DND-41 (cell line): ENCODE data around the gene BSG.

Experiments
- ATAC-seq: fragments of 200-7000 bp; cut with Tn5 transposase; 3 replicates; pipeline ENCODE4 v1.9.1; 2021; ENCODE audit warnings: low read depth; ENCODE audit not compliant: insufficient read depth
- DNase-seq: peaks from one replicate; pipeline ENCODE4 v3.0.0-alpha.2; 2020
- H2AFZ ChIP-seq: 2 replicates; pipeline ENCODE4 v1.6.0; 2012; ENCODE audit warnings: low read depth, low read length
- H3K27ac ChIP-seq: 2 replicates; pipeline ENCODE4 v1.5.1; 2012; ENCODE audit warnings: low read length, inconsistent platforms
- H3K27me3 ChIP-seq: fragments of 200-600 bp; sonication (generic); 2 replicates; pipeline ENCODE4 v1.6.0; 2012; ENCODE audit warnings: low read length, mild to moderate bottlenecking, inconsistent platforms; ENCODE audit not compliant: insufficient read depth, poor library complexity
- H3K36me3 ChIP-seq: 2 replicates; pipeline ENCODE4 v1.5.1; 2012; ENCODE audit warnings: low read length, inconsistent platforms; ENCODE audit not compliant: insufficient read depth
- H3K4me1 ChIP-seq: 2 replicates; pipeline ENCODE4 v1.5.1; 2012; ENCODE audit warnings: mild to moderate bottlenecking, low read length; ENCODE audit not compliant: insufficient read depth
- H3K4me2 ChIP-seq: 2 replicates; pipeline ENCODE4 v1.6.0; 2012; ENCODE audit warnings: mild to moderate bottlenecking, moderate library complexity, low read length, inconsistent platforms; ENCODE audit not compliant: insufficient read depth
- H3K4me3 ChIP-seq, 2 experiments: fragments of 200-600 bp in 1 of 2; shearing (Covaris generic) in 1 of 2; 2 replicates each; pipeline ENCODE4 v1.5.1; 2012 to 2016; ENCODE audit warnings: inconsistent platforms in 2 of 2, low read length in 2 of 2, mild to moderate bottlenecking in 2 of 2, low read depth in 1 of 2, moderate library complexity in 1 of 2
- H3K79me2 ChIP-seq: 2 replicates; pipeline ENCODE4 v1.6.0; 2012; ENCODE audit warnings: low read length, inconsistent platforms; ENCODE audit not compliant: insufficient read depth
- H3K9ac ChIP-seq: 2 replicates; pipeline ENCODE4 v1.6.0; 2012; ENCODE audit warnings: low read depth, mild to moderate bottlenecking, inconsistent platforms, low read length, moderate library complexity
- H3K9me3 ChIP-seq: 2 replicates; pipeline ENCODE4 v1.5.1; 2012; ENCODE audit warnings: low read length, moderate library complexity, mild to moderate bottlenecking, inconsistent platforms; ENCODE audit not compliant: insufficient read depth, severe bottlenecking
- H4K20me1 ChIP-seq: 2 replicates; pipeline ENCODE4 v1.6.0; 2012; ENCODE audit warnings: low read length; ENCODE audit not compliant: insufficient read depth
- EZH2 ChIP-seq: IDR thresholded peaks from 3 replicates; pipeline ENCODE4 v1.6.1; 2012; ENCODE audit warnings: borderline replicate concordance, low read depth, mild to moderate bottlenecking, moderate library complexity, low read length, inconsistent platforms; ENCODE audit not compliant: severe bottlenecking
- TF ChIP-seq, protein P1 (sequence below): IDR thresholded peaks from 2 replicates; pipeline ENCODE4 v1.5.1; 2012; ENCODE audit warnings: borderline replicate concordance, low read length, moderate library complexity, mild to moderate bottlenecking; ENCODE audit not compliant: poor library complexity, severe bottlenecking; ENCODE audit errors: extremely low read depth

The BSG gene

DNA sequence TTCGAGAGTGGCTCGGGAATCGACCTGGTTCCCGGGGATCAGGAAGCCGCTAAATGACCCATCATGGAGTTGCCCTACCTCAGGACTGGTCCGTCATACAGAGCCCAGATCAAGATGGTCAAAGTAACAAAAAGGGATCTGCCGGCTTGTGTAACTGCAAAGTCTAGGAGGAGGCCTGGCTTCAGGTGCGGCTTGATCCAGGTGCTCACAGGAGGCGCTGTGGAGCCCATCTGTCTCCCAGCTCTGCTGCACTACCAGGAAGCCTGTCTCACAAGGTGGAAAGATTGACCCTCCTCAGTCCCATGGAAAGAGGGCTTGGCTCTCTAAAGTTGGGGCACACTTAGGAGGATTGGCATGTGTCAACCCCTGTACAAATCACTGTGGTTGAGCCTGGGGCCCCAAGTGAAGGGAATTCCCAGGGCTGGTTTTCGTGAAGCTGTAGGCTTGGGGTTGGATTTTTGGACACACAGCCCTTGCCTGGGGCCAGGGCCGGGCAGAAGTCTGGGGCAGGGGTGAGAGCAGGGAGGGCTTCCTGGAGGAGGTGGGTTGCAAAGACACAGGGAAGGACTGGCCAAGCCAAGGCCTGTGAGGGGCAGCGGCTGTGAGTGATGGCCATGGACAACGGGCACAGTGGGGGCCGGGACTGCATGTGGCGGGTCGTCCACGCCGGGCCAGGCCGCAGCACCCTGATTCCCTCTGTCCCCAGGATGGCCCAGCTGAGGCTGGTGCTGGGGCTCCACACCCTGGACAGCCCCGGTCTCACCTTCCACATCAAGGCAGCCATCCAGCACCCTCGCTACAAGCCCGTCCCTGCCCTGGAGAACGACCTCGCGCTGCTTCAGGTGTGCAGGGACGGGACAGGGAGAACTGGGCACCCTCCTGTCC lies 24.3 kb upstream of the BSG start:
- H3K36me3 ChIP-seq: peaks cover 3% of the 10 kb centered on the region; the same call in 1 of the 2 replicates
- H3K9me3 ChIP-seq: no peaks in the 10 kb centered on the region
- DNase-seq (no peak), ATAC-seq (no peak)
- H3K9ac ChIP-seq: no peak overlapping the region
- H4K20me1 ChIP-seq: peaks cover 9% of the 10 kb centered on the region; the same call in 1 of the 2 replicates
- no peak overlapping the region for H3K4me3 ChIP-seq
- no peaks in the 10 kb centered on the region for H3K4me1 ChIP-seq
- H3K4me2 ChIP-seq: no peak overlapping the region
- no peak overlapping the region for H2AFZ ChIP-seq
- TF ChIP-seq EZH2: no peak
- TF ChIP-seq, protein P1, sequence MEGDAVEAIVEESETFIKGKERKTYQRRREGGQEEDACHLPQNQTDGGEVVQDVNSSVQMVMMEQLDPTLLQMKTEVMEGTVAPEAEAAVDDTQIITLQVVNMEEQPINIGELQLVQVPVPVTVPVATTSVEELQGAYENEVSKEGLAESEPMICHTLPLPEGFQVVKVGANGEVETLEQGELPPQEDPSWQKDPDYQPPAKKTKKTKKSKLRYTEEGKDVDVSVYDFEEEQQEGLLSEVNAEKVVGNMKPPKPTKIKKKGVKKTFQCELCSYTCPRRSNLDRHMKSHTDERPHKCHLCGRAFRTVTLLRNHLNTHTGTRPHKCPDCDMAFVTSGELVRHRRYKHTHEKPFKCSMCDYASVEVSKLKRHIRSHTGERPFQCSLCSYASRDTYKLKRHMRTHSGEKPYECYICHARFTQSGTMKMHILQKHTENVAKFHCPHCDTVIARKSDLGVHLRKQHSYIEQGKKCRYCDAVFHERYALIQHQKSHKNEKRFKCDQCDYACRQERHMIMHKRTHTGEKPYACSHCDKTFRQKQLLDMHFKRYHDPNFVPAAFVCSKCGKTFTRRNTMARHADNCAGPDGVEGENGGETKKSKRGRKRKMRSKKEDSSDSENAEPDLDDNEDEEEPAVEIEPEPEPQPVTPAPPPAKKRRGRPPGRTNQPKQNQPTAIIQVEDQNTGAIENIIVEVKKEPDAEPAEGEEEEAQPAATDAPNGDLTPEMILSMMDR: no peak
- H3K27me3 ChIP-seq: no peaks in the 10 kb centered on the region
- H3K27ac ChIP-seq: no peak overlapping the region
- H3K79me2 ChIP-seq: no peaks in the 10 kb centered on the region

DNA sequence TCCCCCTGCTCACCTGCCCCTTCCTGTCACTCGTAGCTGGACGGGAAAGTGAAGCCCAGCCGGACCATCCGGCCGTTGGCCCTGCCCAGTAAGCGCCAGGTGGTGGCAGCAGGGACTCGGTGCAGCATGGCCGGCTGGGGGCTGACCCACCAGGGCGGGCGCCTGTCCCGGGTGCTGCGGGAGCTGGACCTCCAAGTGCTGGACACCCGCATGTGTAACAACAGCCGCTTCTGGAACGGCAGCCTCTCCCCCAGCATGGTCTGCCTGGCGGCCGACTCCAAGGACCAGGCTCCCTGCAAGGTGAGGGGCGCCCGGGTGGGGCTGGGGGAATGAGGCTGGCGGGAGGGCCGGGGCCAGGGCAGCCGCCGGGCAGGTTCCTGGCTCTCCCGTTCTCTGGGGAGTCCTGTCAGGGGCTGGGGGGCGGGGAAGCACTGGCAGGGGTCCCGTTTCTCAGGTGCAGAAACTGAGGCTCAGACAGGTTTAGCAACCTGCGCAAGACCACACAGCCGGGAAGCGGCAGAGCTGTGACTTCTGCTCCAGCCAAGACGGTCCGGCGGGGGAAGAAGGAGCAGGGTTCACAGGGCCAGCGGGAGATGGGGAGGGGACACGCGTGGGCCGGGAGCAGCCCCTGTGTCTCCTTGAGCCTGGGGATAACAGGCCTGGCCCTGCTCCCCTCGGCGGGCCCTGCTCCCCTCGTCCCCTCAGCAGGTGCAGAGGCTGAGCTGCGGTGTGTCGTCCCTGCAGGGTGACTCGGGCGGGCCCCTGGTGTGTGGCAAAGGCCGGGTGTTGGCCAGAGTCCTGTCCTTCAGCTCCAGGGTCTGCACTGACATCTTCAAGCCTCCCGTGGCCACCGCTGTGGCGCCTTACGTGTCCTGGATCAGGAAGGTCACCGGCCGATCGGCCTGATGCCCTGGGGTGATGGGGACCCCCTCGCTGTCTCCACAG lies 23.2 kb upstream of the BSG start:
- H3K4me3 ChIP-seq: no peak overlapping the region
- H3K27ac ChIP-seq: no peak overlapping the region
- H3K9me3 ChIP-seq: no peaks in the 10 kb centered on the region
- H3K9ac ChIP-seq: no peak overlapping the region
- H3K27me3 ChIP-seq: no peaks in the 10 kb centered on the region
- no peaks in the 10 kb centered on the region for H3K36me3 ChIP-seq
- TF ChIP-seq, protein P1: no peak
- TF ChIP-seq EZH2: no peak
- no peaks in the 10 kb centered on the region for H3K79me2 ChIP-seq
- DNase-seq (no peak), ATAC-seq (no peak)
- no peaks in the 10 kb centered on the region for H3K4me1 ChIP-seq
- no peak overlapping the region for H2AFZ ChIP-seq
- H3K4me2 ChIP-seq: no peak overlapping the region
- peaks cover 5% of the 10 kb centered on the region; the same call in 1 of the 2 replicates for H4K20me1 ChIP-seq

DNA sequence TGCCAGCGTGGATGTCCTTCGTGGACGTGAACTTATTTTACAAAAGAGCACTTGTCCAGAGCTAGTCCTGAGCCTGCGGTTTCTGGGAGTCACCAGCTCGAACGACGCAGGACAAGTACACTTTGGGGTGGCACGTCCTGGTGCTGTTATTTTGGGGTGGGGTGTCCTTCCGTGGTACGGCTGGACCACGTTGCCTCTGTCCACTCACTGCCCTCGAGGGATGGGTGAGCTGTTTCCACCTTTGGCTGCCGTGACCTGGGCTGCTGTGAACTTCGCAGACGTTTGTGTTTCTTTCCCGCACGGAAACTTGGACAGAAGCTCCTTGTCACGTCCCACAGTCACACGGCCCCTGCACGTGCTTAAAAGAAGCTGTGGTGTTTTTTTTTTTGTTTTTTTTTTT lies 17.6 kb upstream of the BSG start:
- ATAC-seq (no peak), DNase-seq (no peak)
- H3K9me3 ChIP-seq: no peaks in the 10 kb centered on the region
- H3K9ac ChIP-seq: no peak overlapping the region
- no peak overlapping the region for H2AFZ ChIP-seq
- H3K36me3 ChIP-seq: no peaks in the 10 kb centered on the region
- no peaks in the 10 kb centered on the region for H4K20me1 ChIP-seq
- no peak overlapping the region for H3K27ac ChIP-seq
- no peaks in the 10 kb centered on the region for H3K4me1 ChIP-seq
- no peak overlapping the region for H3K4me3 ChIP-seq
- no peaks in the 10 kb centered on the region for H3K79me2 ChIP-seq
- no peaks in the 10 kb centered on the region for H3K27me3 ChIP-seq
- H3K4me2 ChIP-seq: no peak overlapping the region
- TF ChIP-seq, protein P1: no peak
- TF ChIP-seq EZH2: no peak
